Kidney epithelial cell (primary cell): Measurements from ENCODE around the gene PISD. TPM values are rescaled to one million over a fixed set of nuclear protein-coding genes. Genes with fewer than 3 reads are reported as not detected.

Experiments
- DNase-seq: peaks from one replicate; pipeline ENCODE4 v3.0.0-alpha.2; 2010; ENCODE audit warnings: low read depth
- H3K27me3 ChIP-seq: 2 replicates; pipeline ENCODE4 v1.6.0; 2011; ENCODE audit warnings: low read length; ENCODE audit not compliant: control insufficient read depth, insufficient read depth
- H3K36me3 ChIP-seq: 2 replicates; pipeline ENCODE4 v1.5.1; 2011; ENCODE audit warnings: low read length; ENCODE audit not compliant: control insufficient read depth, insufficient read depth
- H3K4me3 ChIP-seq: 2 replicates; pipeline ENCODE4 v1.5.1; 2011; ENCODE audit warnings: low read depth, mild to moderate bottlenecking, control low read depth, low read length
- total RNA-seq: library from RNA; depleted of rRNA; stranded (reverse); fragments of >200 nt; gene quantifications from 2 replicates; pipeline ENCODE4 v1.2.3, GENCODE V29; 2015
- TF ChIP-seq, protein P1 (sequence below): IDR thresholded peaks from 2 replicates; pipeline ENCODE4 v1.5.1; 2011; ENCODE audit warnings: mild to moderate bottlenecking, moderate library complexity, low read length, control low read depth, inconsistent platforms; ENCODE audit not compliant: insufficient read depth, poor library complexity, severe bottlenecking

Gene PISD
- total RNA-seq, 1 donor from 2014 or later, result 88.3 TPM

- DNase-seq, result no peak
- H3K27me3 ChIP-seq, result no peaks in the 10 kb centered on the region
- H3K36me3 ChIP-seq, result no peaks in the 10 kb centered on the region
- no peak overlapping the region for H3K4me3 ChIP-seq
- TF ChIP-seq, protein P1, sequence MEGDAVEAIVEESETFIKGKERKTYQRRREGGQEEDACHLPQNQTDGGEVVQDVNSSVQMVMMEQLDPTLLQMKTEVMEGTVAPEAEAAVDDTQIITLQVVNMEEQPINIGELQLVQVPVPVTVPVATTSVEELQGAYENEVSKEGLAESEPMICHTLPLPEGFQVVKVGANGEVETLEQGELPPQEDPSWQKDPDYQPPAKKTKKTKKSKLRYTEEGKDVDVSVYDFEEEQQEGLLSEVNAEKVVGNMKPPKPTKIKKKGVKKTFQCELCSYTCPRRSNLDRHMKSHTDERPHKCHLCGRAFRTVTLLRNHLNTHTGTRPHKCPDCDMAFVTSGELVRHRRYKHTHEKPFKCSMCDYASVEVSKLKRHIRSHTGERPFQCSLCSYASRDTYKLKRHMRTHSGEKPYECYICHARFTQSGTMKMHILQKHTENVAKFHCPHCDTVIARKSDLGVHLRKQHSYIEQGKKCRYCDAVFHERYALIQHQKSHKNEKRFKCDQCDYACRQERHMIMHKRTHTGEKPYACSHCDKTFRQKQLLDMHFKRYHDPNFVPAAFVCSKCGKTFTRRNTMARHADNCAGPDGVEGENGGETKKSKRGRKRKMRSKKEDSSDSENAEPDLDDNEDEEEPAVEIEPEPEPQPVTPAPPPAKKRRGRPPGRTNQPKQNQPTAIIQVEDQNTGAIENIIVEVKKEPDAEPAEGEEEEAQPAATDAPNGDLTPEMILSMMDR, result no peak
Observed at GRCh38 chr22:31588970-31589675, 72.9 kb downstream of the PISD start.

GRCh38 chr22:31586137-31586920 lies 75.7 kb downstream of the PISD start:
- H3K4me3 ChIP-seq, result no peak overlapping the region
- no peak for DNase-seq
- H3K36me3 ChIP-seq, result no peaks in the 10 kb centered on the region
- no peaks in the 10 kb centered on the region for H3K27me3 ChIP-seq
- TF ChIP-seq, protein P1, result no peak

DNA sequence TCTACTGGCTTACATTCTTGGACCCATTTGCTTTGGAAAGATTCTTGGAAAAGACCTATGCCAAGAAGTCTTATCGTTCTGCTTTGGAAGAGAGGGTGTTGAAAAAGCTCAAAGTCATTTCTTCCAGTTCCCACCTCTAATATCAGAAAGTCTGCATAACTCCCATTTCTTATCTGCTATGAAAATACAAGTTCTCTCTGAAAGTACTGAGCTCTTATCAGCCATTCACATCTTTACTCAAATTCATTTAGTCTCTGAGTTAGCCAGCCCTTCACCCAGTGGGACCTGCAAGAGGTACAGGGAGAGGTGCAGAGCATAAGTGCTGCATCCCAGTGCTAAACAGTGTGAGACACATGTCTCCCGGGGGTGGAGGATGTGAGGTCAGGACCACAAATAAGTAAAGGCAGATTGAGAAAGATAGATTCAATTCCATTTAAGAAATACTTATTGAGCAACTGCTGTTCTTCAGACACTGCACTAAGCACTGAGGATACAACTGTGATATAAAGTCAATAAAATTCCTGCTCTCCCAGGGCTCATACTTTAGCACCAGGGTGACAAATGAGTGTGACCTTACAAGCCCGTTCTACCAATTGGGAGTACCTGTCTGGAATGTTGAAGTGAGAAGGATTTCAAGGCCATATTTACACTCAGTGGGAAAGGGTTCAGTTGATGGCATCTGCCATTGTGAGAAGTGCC lies 76.7 kb downstream of the PISD start:
- no peaks in the 10 kb centered on the region for H3K36me3 ChIP-seq
- no peak overlapping the region for H3K4me3 ChIP-seq
- TF ChIP-seq, protein P1, result no peak
- no peaks in the 10 kb centered on the region for H3K27me3 ChIP-seq
- DNase-seq, result no peak

- Histone ChIP-seq H3K36me3 (no peaks in the 10 kb centered on the region), H3K27me3 (no peaks in the 10 kb centered on the region), H3K4me3 (no peak overlapping the region)
- TF ChIP-seq, protein P1, result no peak
- no peak for DNase-seq
Observed at GRCh38 chr22:31584804-31585160, 77.2 kb downstream of the PISD start.

- H3K36me3 ChIP-seq, result no peaks in the 10 kb centered on the region
- DNase-seq, result no peak
- H3K27me3 ChIP-seq, result no peaks in the 10 kb centered on the region
- TF ChIP-seq, protein P1, result no peak
- H3K4me3 ChIP-seq, result no peak overlapping the region
Observed at GRCh38 chr22:31583861-31584485, 78.0 kb downstream of the PISD start.
